GM12878 (cell line): Measurements from ENCODE around the gene PAX5. TPM values are rescaled to one million over a fixed set of nuclear protein-coding genes. Genes with fewer than 3 reads are reported as not detected.
A peak's percentile ranks its signal among the peaks of the same experiment; 100 is the strongest.

Experiments
- ATAC-seq: fragments of 200-7000 bp; cut with Tn5 transposase; 3 replicates; pipeline ENCODE4 v1.9.1; 2020; ENCODE audit warnings: mild to moderate bottlenecking, moderate library complexity
- BruUV-seq: library from RNA; stranded (reverse); fragments of 400-500 nt; replicated peaks from 2 replicates; lab custom pipeline; 2021; lab: Mats Ljungman, UMichigan
- CTCF ChIA-PET: fragments of 300-600 bp; sonication (Branson Sonifier 250); formaldehyde crosslinking; extraction: SDS; loops from one replicate; lab custom pipeline; 2021; ENCODE audit warnings: inconsistent platforms; lab: Yijun Ruan, JAX
- POLR2A ChIA-PET: fragments of 350-600 bp; formaldehyde crosslinking; extraction: SDS; loops from one replicate; lab custom pipeline; 2021; ENCODE audit warnings: inconsistent platforms; lab: Charles Lee
- RAD21 ChIA-PET: fragments of 300-600 bp; sonication (Branson Sonifier 250); formaldehyde crosslinking; loops from one replicate; lab custom pipeline; 2023; ENCODE audit warnings: antibody characterized with exemption; ENCODE audit not compliant: unreplicated experiment; lab: Charles Lee
- SMC1A ChIA-PET: fragments of 300-600 bp; sonication (Branson Sonifier 250); formaldehyde crosslinking; loops from one replicate; lab custom pipeline; 2023; ENCODE audit not compliant: unreplicated experiment, uncharacterized antibody; lab: Charles Lee
- DNase-seq: peaks from one replicate; pipeline ENCODE4 v3.0.0-alpha.2; 2011; ENCODE audit warnings: low read depth, low spot score
- FAIRE-seq: peaks from 3 replicates; lab custom pipeline; 2011; peaks lifted over from hg19 to GRCh38; lab: Jason Lieb, UNC
- H2AFZ ChIP-seq: 2 replicates; pipeline ENCODE4 v1.6.0; 2011; ENCODE audit warnings: low read depth, low read length, control low read depth; ENCODE audit not compliant: control insufficient read depth
- H3K27ac ChIP-seq: 2 replicates; pipeline ENCODE4 v1.5.1; 2011; ENCODE audit warnings: control low read depth; ENCODE audit not compliant: control insufficient read depth, insufficient read depth
- H3K27me3 ChIP-seq, 2 experiments: replicated peaks in 1 of 2; 2 replicates each; pipeline versions ENCODE4 v1.6.0 to v1.6.1; 2011; ENCODE audit warnings: low read length in 1 of 2; ENCODE audit not compliant: control insufficient read depth in 2 of 2, insufficient read depth in 2 of 2
- H3K36me3 ChIP-seq, 2 experiments: 2 replicates each; pipeline ENCODE4 v1.5.1; 2011; ENCODE audit warnings: low read length in 1 of 2; ENCODE audit not compliant: control insufficient read depth in 2 of 2, insufficient read depth in 2 of 2
- H3K4me1 ChIP-seq: 2 replicates; pipeline ENCODE4 v1.6.1; 2011; ENCODE audit warnings: mild to moderate bottlenecking, low read length, moderate library complexity, mixed read lengths; ENCODE audit not compliant: control insufficient read depth, insufficient read depth
- H3K4me2 ChIP-seq: 2 replicates; pipeline ENCODE4 v1.6.0; 2011; ENCODE audit warnings: control low read depth; ENCODE audit not compliant: control insufficient read depth, insufficient read depth
- H3K4me3 ChIP-seq: fragments of 200-600 bp; sonication (generic); 2 replicates; pipeline ENCODE4 v1.5.1; 2016
- H3K79me2 ChIP-seq: 2 replicates; pipeline ENCODE4 v1.6.0; 2011; ENCODE audit warnings: low read length; ENCODE audit not compliant: control insufficient read depth, insufficient read depth
- H3K9ac ChIP-seq: 2 replicates; pipeline ENCODE4 v1.8.0; 2011; ENCODE audit warnings: low read length, control low read depth, mixed read lengths; ENCODE audit not compliant: control insufficient read depth, insufficient read depth
- H3K9me3 ChIP-seq: replicated peaks from 3 replicates; pipeline ENCODE4 v1.5.1; 2011; ENCODE audit warnings: mild to moderate bottlenecking, low read length; ENCODE audit not compliant: control insufficient read depth, insufficient read depth
- H4K20me1 ChIP-seq: 2 replicates; pipeline ENCODE4 v1.6.0; 2011; ENCODE audit not compliant: control insufficient read depth, insufficient read depth
- STAT3 ChIP-seq: IDR thresholded peaks from 2 replicates; pipeline ENCODE4 v1.6.1; 2011; ENCODE audit warnings: low read depth, low read length, improper control_type of control experiment
- WGBS: methylation state at CpG from one replicate; pipeline ENCODE4 v1.1.6; 2016; ENCODE audit warnings: low lambda C conversion rate; ENCODE audit not compliant: insufficient replicate concordance, insufficient coverage; ENCODE audit errors: missing lambda C conversion rate; 5-methylcytosine and 5-hydroxymethylcytosine counted together
- in situ Hi-C: fragments of 300-500 bp; cut with MboI; formaldehyde crosslinking; loops from 9 replicates; pipeline ENCODE4 v1.14.3; 2018; ENCODE audit warnings: mixed read lengths
- intact Hi-C: fragments of 100-400 bp; cut with micrococcal nuclease; formaldehyde crosslinking; loops from one replicate; pipeline ENCODE4 v1.14.2; 2022; ENCODE audit not compliant: unreplicated experiment
- polyA plus RNA-seq, 11 experiments: library from polyadenylated mRNA; depleted of rRNA in 4 of 11; unstranded in 6 of 11; stranded (reverse) in 5 of 11; fragments of >200 nt; fragmentation: Nextera tagmentation in 4 of 11; fragmentation: Illumina TruSeq in 1 of 11; extraction: Ambion mirVana in 4 of 11; extraction: Trizol in 1 of 11; gene quantifications; 1 replicate in 1 of 11; 2 replicates in 10 of 11; pipeline versions ENCODE4 v1.2.1 to v1.2.3, GENCODE V29; 2011 to 2016; ENCODE audit warnings: inconsistent platforms in 2 of 11, missing spikeins in 2 of 11, low read depth in 1 of 11
- total RNA-seq, 4 experiments: library from RNA; depleted of rRNA in 3 of 4; stranded (reverse); fragments of >200 nt in 3 of 4; fragmentation: Illumina TruSeq in 1 of 4; extraction: Trizol in 1 of 4; gene quantifications; 2 replicates each; pipeline versions ENCODE4 v1.2.1 to v1.2.3, GENCODE V29; 2013 to 2021
- TF ChIP-seq, protein P1 (sequence below), 3 experiments: IDR thresholded peaks in 2 of 3; conservative IDR thresholded peaks in 1 of 3; 2 replicates each; pipeline ENCODE4 v1.5.1; 2011; ENCODE audit warnings: low read depth in 3 of 3, low read length in 3 of 3, mild to moderate bottlenecking in 3 of 3, control low read depth in 2 of 3, moderate library complexity in 2 of 3, inconsistent platforms in 1 of 3, mixed read lengths in 1 of 3; ENCODE audit not compliant: control insufficient read depth in 2 of 3, insufficient read depth in 1 of 3; ENCODE audit errors: extremely low read depth in 1 of 3

The PAX5 gene
- total and polyA plus RNA-seq, 10 of the 15 experiments (the other 5 are each of a cell fraction or from before 2014, with no cell fraction given), result 2.2 to 123 (median 31.9) TPM

DNA sequence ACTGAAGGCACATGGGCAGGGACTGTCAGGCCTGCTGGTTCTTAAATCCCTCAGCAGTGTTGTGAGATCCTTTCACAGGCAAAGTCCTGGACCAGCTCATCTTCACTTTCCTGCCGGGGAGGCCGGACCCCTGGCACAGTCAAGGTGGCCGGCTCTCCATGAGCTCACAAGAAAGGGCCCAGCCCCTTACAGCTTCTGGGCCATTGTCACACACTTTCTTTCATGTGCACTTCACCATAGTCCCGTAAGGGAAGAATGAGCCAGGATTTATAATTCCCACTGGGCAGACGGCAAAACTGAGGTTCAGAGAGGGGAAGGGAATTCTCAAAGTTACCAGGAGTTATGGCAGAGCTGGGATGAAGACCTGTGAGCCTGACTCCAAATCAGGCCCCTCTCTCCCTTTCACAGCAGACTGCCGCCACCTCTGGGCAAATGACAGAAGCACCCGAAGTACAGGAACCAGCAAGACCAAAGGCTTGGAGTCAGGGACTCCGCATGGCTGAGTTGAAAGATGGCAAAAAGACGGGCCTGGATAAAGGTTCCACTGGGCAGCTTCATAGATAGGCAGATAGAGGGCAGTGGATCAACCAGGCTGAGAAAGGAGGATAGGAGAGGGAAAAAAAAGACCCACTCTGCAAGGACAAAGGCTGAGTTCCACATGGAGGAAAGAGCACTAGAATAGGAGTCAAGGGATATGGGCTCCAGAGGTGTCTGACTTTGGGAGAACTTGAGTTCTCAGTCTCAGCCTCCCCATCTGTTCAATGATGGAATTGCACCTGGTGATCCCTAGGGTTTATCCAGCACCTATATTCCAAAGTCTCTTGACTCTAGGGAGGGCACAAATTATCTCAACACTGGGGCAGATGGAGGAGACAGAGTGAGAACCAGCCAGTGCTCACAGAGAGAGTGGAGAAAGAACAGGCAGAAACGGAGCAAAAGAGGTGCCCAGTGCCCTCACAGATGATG lies 128.7 kb downstream of the PAX5 start:
- H3K27ac ChIP-seq, result no peak overlapping the region; the same call in 1 of the 2 replicates
- H3K9me3 ChIP-seq, result no peaks in the 10 kb centered on the region
- 87% methylated on average over 10 of the region's 10 CpGs for WGBS
- no peak overlapping the region for H3K4me2 ChIP-seq
- H3K27me3 ChIP-seq, result no peaks in the 10 kb centered on the region
- POLR2A ChIA-PET, result no interaction called here
- RAD21 ChIA-PET, result no interaction called here
- ATAC-seq (no peak), FAIRE-seq (no peak), DNase-seq (no peak)
- TF ChIP-seq, protein P1, sequence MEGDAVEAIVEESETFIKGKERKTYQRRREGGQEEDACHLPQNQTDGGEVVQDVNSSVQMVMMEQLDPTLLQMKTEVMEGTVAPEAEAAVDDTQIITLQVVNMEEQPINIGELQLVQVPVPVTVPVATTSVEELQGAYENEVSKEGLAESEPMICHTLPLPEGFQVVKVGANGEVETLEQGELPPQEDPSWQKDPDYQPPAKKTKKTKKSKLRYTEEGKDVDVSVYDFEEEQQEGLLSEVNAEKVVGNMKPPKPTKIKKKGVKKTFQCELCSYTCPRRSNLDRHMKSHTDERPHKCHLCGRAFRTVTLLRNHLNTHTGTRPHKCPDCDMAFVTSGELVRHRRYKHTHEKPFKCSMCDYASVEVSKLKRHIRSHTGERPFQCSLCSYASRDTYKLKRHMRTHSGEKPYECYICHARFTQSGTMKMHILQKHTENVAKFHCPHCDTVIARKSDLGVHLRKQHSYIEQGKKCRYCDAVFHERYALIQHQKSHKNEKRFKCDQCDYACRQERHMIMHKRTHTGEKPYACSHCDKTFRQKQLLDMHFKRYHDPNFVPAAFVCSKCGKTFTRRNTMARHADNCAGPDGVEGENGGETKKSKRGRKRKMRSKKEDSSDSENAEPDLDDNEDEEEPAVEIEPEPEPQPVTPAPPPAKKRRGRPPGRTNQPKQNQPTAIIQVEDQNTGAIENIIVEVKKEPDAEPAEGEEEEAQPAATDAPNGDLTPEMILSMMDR (IDR thresholded peaks at IDR 0.05 in 2 of 3, conservative IDR thresholded peaks at IDR 0.05 in 1 of 3; ENCODE audit: control insufficient read depth in 2 of 3, extremely low read depth in 1 of 3, insufficient read depth in 1 of 3, low read depth in 3 of 3, low read length in 3 of 3), result peak in 1 of 3 experiments; percentile 9; a peak in 1 of 6 replicates
- TF ChIP-seq STAT3, result no peak
- SMC1A ChIA-PET, result interaction anchor here (1.2 to 1.4 kb wide), 4 partner anchors 11 to 525 kb away, joined by 3 to 5 read pairs (median 4); no protein-coding TSS in a partner anchor
- H4K20me1 ChIP-seq, result no peaks in the 10 kb centered on the region
- H3K9ac ChIP-seq, result no peak overlapping the region
- peaks cover 14% of the 10 kb centered on the region for H3K4me1 ChIP-seq
- in situ Hi-C loops (no loop called here), intact Hi-C loops (no loop called here)
- BruUV-seq, result no TSS peak
- peaks cover 2% of the 10 kb centered on the region for H3K79me2 ChIP-seq
- CTCF ChIA-PET, result interaction anchor here (0.6 to 2.0 kb wide), 3 partner anchors 13 to 446 kb away, joined by 3 to 6 read pairs (median 3); no protein-coding TSS in a partner anchor
- H2AFZ ChIP-seq, result no peak overlapping the region
- H3K4me3 ChIP-seq, result no peak overlapping the region
- H3K36me3 ChIP-seq, result peaks cover 31% of the 10 kb centered on the region in 2 experiments; a peak in 3 of 4 replicates
